HepG2 (cell line): ENCODE measurements around the gene MARCHF9. TPM values are rescaled to one million over a fixed set of nuclear protein-coding genes. Genes with fewer than 3 reads are reported as not detected.

Source experiments
- AHR ChIP-seq: IDR thresholded peaks from 2 replicates; pipeline ENCODE4 v1.6.1; 2018; ENCODE audit warnings: missing genetic modification reagents, missing compliant biosample characterization
- ASH2L ChIP-seq: fragments of 300-600, 200-600 bp; sonication (generic); IDR thresholded peaks from 2 replicates; pipeline ENCODE4 v1.7.0; 2017; ENCODE audit warnings: low read depth, mild to moderate bottlenecking, moderate library complexity, mixed read lengths, low read length; ENCODE audit not compliant: insufficient read length
- ATF7 ChIP-seq, 2 experiments: fragments of 450-650 bp in 1 of 2; sonication (generic) in 1 of 2; formaldehyde crosslinking in 1 of 2; IDR thresholded peaks; 2 replicates each; pipeline versions ENCODE4 v1.4.0 to v1.6.1; 2016 to 2020; ENCODE audit warnings: antibody characterized with exemption in 1 of 2, mild to moderate bottlenecking in 1 of 2, missing genetic modification reagents in 1 of 2
- CAMTA2 ChIP-seq: sonication (generic); formaldehyde crosslinking; IDR thresholded peaks from 2 replicates; pipeline ENCODE4 v1.4.0; 2020; ENCODE audit warnings: mild to moderate bottlenecking, missing genetic modification reagents, borderline replicate concordance
- CBX1 ChIP-seq: IDR thresholded peaks from one replicate; pipeline ENCODE4 v1.6.1; 2016; ENCODE audit warnings: antibody characterized with exemption, low read depth
- CSRNP2 ChIP-seq: sonication (generic); formaldehyde crosslinking; conservative IDR thresholded peaks from 2 replicates; pipeline ENCODE4 v1.8.0; 2022; ENCODE audit warnings: low read depth, missing genetic modification reagents
- EP300 ChIP-seq, 3 experiments: sonication (generic) in 1 of 3; formaldehyde crosslinking in 1 of 3; IDR thresholded peaks; 2 replicates each; pipeline versions ENCODE4 v1.5.1 to v1.6.1; 2011 to 2020; ENCODE audit warnings: low read depth in 2 of 3, low read length in 2 of 3, borderline replicate concordance in 1 of 3, improper control_type of control experiment in 1 of 3, mild to moderate bottlenecking in 1 of 3, missing genetic modification reagents in 1 of 3, moderate library complexity in 1 of 3
- JUN ChIP-seq: sonication (generic); formaldehyde crosslinking; IDR thresholded peaks from 2 replicates; pipeline ENCODE4 v1.4.0; 2020; ENCODE audit warnings: mild to moderate bottlenecking, missing genetic modification reagents
- MAX ChIP-seq: IDR thresholded peaks from 2 replicates; pipeline ENCODE4 v1.6.1; 2012; ENCODE audit warnings: inconsistent platforms
- NFIB ChIP-seq: sonication (generic); formaldehyde crosslinking; IDR thresholded peaks from 2 replicates; pipeline ENCODE4 v1.9.0; 2021; ENCODE audit warnings: missing genetic modification reagents, mild to moderate bottlenecking, borderline replicate concordance
- PAF1 ChIP-seq: IDR thresholded peaks from 2 replicates; pipeline ENCODE4 v1.6.1; 2016; ENCODE audit warnings: missing genetic modification reagents, missing compliant biosample characterization
- PLRG1 ChIP-seq: fragments of 450-650 bp; conservative IDR thresholded peaks from 2 replicates; pipeline ENCODE4 v1.6.1; 2016
- SKI ChIP-seq: fragments of 450-650 bp; IDR thresholded peaks from one replicate; pipeline ENCODE4 v1.6.1; 2018; ENCODE audit warnings: mild to moderate bottlenecking; ENCODE audit not compliant: partially characterized antibody
- SP1 ChIP-seq, 2 experiments: fragments of 450-650 bp in 1 of 2; sonication (generic) in 1 of 2; formaldehyde crosslinking in 1 of 2; IDR thresholded peaks; 2 replicates each; pipeline versions ENCODE4 v1.4.0 to v1.6.1; 2016 to 2020; ENCODE audit warnings: missing genetic modification reagents in 1 of 2
- TP53 ChIP-seq: sonication (generic); formaldehyde crosslinking; conservative IDR thresholded peaks from 2 replicates; pipeline ENCODE4 v1.4.0; 2020; ENCODE audit warnings: missing genetic modification reagents
- TRIM22 ChIP-seq: fragments of 450-650 bp; IDR thresholded peaks from 2 replicates; pipeline ENCODE4 v1.6.1; 2017
- U2AF1 ChIP-seq: fragments of 200-400 bp; formaldehyde crosslinking; optimal IDR thresholded peaks from 2 replicates; pipeline ENCODE3; 2017; ENCODE audit warnings: mild to moderate bottlenecking, low read depth, low read length
- ZBTB44 ChIP-seq: sonication (generic); formaldehyde crosslinking; IDR thresholded peaks from 2 replicates; pipeline ENCODE4 v1.4.0; 2020; ENCODE audit warnings: missing genetic modification reagents
- ZBTB7A ChIP-seq: sonication (generic); formaldehyde crosslinking; IDR thresholded peaks from 2 replicates; pipeline ENCODE4 v1.8.0; 2022; ENCODE audit warnings: mild to moderate bottlenecking, missing genetic modification reagents
- ZBTB7B ChIP-seq: sonication (generic); formaldehyde crosslinking; IDR thresholded peaks from 2 replicates; pipeline ENCODE4 v1.4.0; 2020; ENCODE audit warnings: missing genetic modification reagents
- ZNF10 ChIP-seq: sonication (generic); formaldehyde crosslinking; IDR thresholded peaks from 2 replicates; pipeline ENCODE4 v1.4.0; 2020; ENCODE audit warnings: mild to moderate bottlenecking, low read depth, missing genetic modification reagents, borderline replicate concordance
- ZNF691 ChIP-seq: sonication (generic); formaldehyde crosslinking; IDR thresholded peaks from 2 replicates; pipeline ENCODE4 v1.4.0; 2020; ENCODE audit warnings: missing genetic modification reagents, low read depth, mild to moderate bottlenecking, borderline replicate concordance
- polyA plus RNA-seq, 8 experiments: library from polyadenylated mRNA; depleted of rRNA in 3 of 8; stranded (reverse) in 7 of 8; unstranded in 1 of 8; fragments of >200 nt; fragmentation: Illumina TruSeq in 4 of 8; extraction: Trizol in 4 of 8; gene quantifications; 2 replicates each; pipeline versions ENCODE4 v1.2.1 to v1.2.3, GENCODE V29; 2011 to 2016; ENCODE audit warnings: low read depth in 4 of 8, missing spikeins in 1 of 8, mixed read lengths in 1 of 8; ENCODE audit not compliant: insufficient read depth in 1 of 8
- total RNA-seq, 5 experiments: library from RNA; depleted of rRNA; stranded (reverse); fragments of >200 nt; fragmentation: Illumina TruSeq; extraction: Trizol; gene quantifications; 2 replicates each; pipeline ENCODE4 v1.2.3, GENCODE V29; 2016; ENCODE audit warnings: low read depth in 1 of 5

Gene MARCHF9
- total and polyA plus RNA-seq, 2 of the 13 experiments (the other 11 are each of a cell fraction or from before 2014, with no cell fraction given) = 5.7 to 9.6 TPM

GRCh38 chr12:57771873-57772428 lies 17.0 kb downstream of the MARCHF9 start, which contains the start of gene METTL1 (continued):
- TF ChIP-seq ZBTB44 (0 out of 2 replicates have a peak, but pooled peaks have one; percentile 31), ZBTB7A (0 out of 2 replicates have a peak, but pooled peaks have one; percentile 60), ZNF10 (CRISPR knock-in tag) (no peak), U2AF1 (peak; percentile 90), MAX (peak; percentile 100), ZBTB7B (CRISPR knock-in tag) (peak; percentile 42; the same call in 1 of the 2 replicates), TRIM22 (no peak), ASH2L (peak; percentile 85), EP300 (IDR thresholded peaks at IDR 0.05; ENCODE audit: low read depth in 2 of 2, low read length in 2 of 2) (peak; percentile 36 to 45; a peak in 2 of 4 replicates), EP300 (CRISPR knock-in tag; IDR thresholded peaks at IDR 0.05; ENCODE audit: borderline replicate concordance) (no peak; the same call in 1 of the 2 replicates), AHR (CRISPR knock-in tag) (peak; percentile 97), SKI (peak; percentile 55), SP1 (IDR thresholded peaks at IDR 0.05) (no peak), SP1 (CRISPR knock-in tag; IDR thresholded peaks at IDR 0.05) (peak; percentile 94), CSRNP2 (CRISPR knock-in tag) (no peak), CAMTA2 (no peak), PAF1 (CRISPR knock-in tag) (no peak), PLRG1 (no peak), JUN (CRISPR knock-in tag) (peak; percentile 93), ATF7 (IDR thresholded peaks at IDR 0.05) (no peak; the same call in 1 of the 2 replicates), ATF7 (CRISPR knock-in tag; IDR thresholded peaks at IDR 0.05) (peak; percentile 99), TP53 (CRISPR knock-in tag) (0 out of 2 replicates have a peak, but pooled peaks have one; percentile 54), CBX1 (peak; percentile 16), ZNF691 (CRISPR knock-in tag) (peak; percentile 84; the same call in 1 of the 2 replicates), NFIB (CRISPR knock-in tag) (peak; percentile 74; the same call in 1 of the 2 replicates)
